Left lung (tissue), 10 donors: ENCODE measurements around the gene PPID. TPM values are rescaled to one million over a fixed set of nuclear protein-coding genes. Genes with fewer than 3 reads are reported as not detected.

Source experiments
- ATAC-seq: fragments of 200-7000 bp; cut with Tn5 transposase; one replicate; pipeline ENCODE4 v1.9.1; 2020; ENCODE audit warnings: moderate library complexity
- DNase-seq, 4 donors: peaks; one replicate each; pipeline ENCODE4 v3.0.0-alpha.2; 2013 to 2020
- H3K27ac ChIP-seq, 2 donors: fragments of 200-600 bp; sonication (generic) in 1 of 2; one replicate each; pipeline versions ENCODE4 v1.5.0 to v1.8.0; 2020 to 2021
- H3K27me3 ChIP-seq, 2 donors: fragments of 200-600 bp; sonication (generic) in 1 of 2; one replicate each; pipeline versions ENCODE4 v1.5.0 to v1.8.0; 2020 to 2021
- H3K36me3 ChIP-seq, 2 donors: fragments of 200-600 bp; sonication (generic) in 1 of 2; one replicate each; pipeline versions ENCODE4 v1.5.0 to v1.8.0; 2020 to 2021
- H3K4me1 ChIP-seq, 2 donors: fragments of 200-600 bp; one replicate each; pipeline ENCODE4 v1.8.0; 2021
- H3K4me3 ChIP-seq, 2 donors: fragments of 200-600 bp; sonication (generic) in 1 of 2; one replicate each; pipeline versions ENCODE4 v1.5.0 to v1.8.0; 2020 to 2021; ENCODE audit warnings: mild to moderate bottlenecking in 1 of 2
- H3K9me3 ChIP-seq, 2 donors: fragments of 200-600 bp; sonication (generic) in 1 of 2; one replicate each; pipeline versions ENCODE4 v1.5.0 to v1.8.0; 2020 to 2021
- intact Hi-C, 2 donors: fragments of 100-400 bp; cut with DNase I; formaldehyde crosslinking; loops; one replicate each; pipeline versions ENCODE4 v1.11.2 to v1.14.2; 2022
- polyA plus RNA-seq, 6 donors: library from polyadenylated mRNA; unstranded; fragments of 120-200 nt; gene quantifications; one replicate each; pipeline ENCODE4 v1.2.1, GENCODE V29; 2013; ENCODE audit not compliant: insufficient read length in 6 of 6
- total RNA-seq, 2 donors: library from RNA; stranded (reverse); fragmentation: NEBNext Ultra II Directional; extraction: Animal tissue kit (Norgen Biotek cat#: 25700); gene quantifications; one replicate each; pipeline ENCODE4 v1.2.1, GENCODE V29; 2021
- TF ChIP-seq, protein P1 (sequence below), 2 donors: fragments of 200-600 bp; sonication (generic) in 1 of 2; IDR thresholded peaks; one replicate each; pipeline versions ENCODE4 v1.5.0 to v1.8.0; 2021; ENCODE audit warnings: antibody characterized with exemption in 2 of 2
- donor health status: DM: no; HTN: yes; CAD: no.
- donor health status: DM: no; HTN: no; CAD: no.

PPID gene
- total and polyA plus RNA-seq, 8 donors = 24.2 to 63.0 (median 53.0) TPM

DNA sequence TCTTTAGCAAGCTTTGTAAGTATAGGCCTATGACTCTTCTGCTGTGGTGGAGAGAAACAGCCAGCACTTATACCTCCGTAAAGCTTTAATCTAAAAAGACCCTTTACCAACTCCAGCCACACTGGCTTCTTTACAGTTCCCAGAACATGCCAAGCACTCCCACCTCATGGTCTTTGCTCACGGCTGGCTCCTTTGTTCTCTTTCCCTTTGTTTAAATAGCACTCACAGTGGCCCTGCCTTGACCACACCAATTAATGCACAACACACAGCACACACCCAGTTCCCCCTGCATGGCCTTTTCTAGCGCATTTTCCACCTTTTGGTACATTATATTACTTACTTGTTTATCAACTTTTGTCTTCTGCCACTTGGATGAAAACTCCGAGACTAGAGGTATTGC is 18.9 kb downstream of the PPID start:
- Histone ChIP-seq H3K36me3 (peaks cover 0 to 58% of the 10 kb centered on the region in 2 donors), H3K27me3 (no peaks in the 10 kb centered on the region), H3K27ac (no peak overlapping the region), H3K9me3 (no peaks in the 10 kb centered on the region), H3K4me3 (no peak overlapping the region), H3K4me1 (no peaks in the 10 kb centered on the region)
- intact Hi-C loops = no loop called here
- TF ChIP-seq, protein P1, sequence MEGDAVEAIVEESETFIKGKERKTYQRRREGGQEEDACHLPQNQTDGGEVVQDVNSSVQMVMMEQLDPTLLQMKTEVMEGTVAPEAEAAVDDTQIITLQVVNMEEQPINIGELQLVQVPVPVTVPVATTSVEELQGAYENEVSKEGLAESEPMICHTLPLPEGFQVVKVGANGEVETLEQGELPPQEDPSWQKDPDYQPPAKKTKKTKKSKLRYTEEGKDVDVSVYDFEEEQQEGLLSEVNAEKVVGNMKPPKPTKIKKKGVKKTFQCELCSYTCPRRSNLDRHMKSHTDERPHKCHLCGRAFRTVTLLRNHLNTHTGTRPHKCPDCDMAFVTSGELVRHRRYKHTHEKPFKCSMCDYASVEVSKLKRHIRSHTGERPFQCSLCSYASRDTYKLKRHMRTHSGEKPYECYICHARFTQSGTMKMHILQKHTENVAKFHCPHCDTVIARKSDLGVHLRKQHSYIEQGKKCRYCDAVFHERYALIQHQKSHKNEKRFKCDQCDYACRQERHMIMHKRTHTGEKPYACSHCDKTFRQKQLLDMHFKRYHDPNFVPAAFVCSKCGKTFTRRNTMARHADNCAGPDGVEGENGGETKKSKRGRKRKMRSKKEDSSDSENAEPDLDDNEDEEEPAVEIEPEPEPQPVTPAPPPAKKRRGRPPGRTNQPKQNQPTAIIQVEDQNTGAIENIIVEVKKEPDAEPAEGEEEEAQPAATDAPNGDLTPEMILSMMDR (IDR thresholded peaks at IDR 0.05) = no peak
- ATAC-seq (no peak), DNase-seq (no peak)

DNA sequence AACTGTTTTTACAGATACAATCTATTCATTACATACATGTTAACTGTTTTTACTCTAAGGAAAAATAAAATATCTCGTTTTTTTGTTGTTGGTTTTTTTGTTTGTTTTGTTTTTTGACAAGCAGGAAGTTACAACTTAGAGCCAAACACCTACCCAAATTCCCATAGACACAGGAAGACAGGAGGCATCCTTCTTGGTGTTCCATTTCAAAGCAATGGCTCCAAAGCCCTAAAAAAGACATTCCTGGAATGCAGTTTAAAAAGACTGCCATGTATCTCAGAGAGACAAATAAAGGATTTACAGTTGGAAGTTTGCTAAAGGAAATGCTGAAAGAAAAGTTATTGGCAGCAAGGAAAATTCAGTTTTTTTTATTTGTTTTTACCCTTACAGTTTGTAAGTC is 34.4 kb downstream of the PPID start:
- ATAC-seq (no peak), DNase-seq (no peak)
- Histone ChIP-seq H3K36me3 (peaks cover 0 to 59% of the 10 kb centered on the region in 2 donors), H3K4me3 (no peak overlapping the region), H3K4me1 (no peaks in the 10 kb centered on the region), H3K9me3 (no peaks in the 10 kb centered on the region), H3K27me3 (no peaks in the 10 kb centered on the region), H3K27ac (no peak overlapping the region)
- TF ChIP-seq, protein P1 (IDR thresholded peaks at IDR 0.05) = no peak
- intact Hi-C loops = no loop called here

DNA sequence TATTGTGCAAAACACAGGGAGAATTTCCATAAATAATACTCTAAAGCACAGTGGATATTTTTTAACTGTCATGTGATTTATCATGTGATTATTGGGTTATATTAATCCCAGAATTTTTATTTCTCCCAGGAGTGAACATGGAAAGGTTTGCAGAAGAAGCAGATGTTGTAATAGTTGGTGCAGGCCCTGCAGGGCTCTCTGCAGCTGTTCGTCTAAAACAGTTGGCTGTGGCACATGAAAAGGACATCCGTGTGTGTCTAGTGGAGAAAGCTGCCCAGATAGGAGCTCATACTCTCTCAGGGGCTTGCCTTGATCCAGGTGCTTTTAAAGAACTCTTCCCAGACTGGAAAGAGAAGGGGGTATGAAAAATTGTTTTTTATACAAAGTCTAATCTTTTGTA is 41.1 kb downstream of the PPID start:
- no peaks in the 10 kb centered on the region for H3K27me3 ChIP-seq
- no peak for DNase-seq
- H3K4me3 ChIP-seq = no peak overlapping the region
- no peaks in the 10 kb centered on the region for H3K9me3 ChIP-seq
- TF ChIP-seq, protein P1 (IDR thresholded peaks at IDR 0.05) = no peak
- intact Hi-C loops = no loop called here
- H3K4me1 ChIP-seq = no peaks in the 10 kb centered on the region
- H3K36me3 ChIP-seq = peaks cover 0 to 48% of the 10 kb centered on the region in 2 donors
- ATAC-seq = no peak
- no peak overlapping the region for H3K27ac ChIP-seq

DNA sequence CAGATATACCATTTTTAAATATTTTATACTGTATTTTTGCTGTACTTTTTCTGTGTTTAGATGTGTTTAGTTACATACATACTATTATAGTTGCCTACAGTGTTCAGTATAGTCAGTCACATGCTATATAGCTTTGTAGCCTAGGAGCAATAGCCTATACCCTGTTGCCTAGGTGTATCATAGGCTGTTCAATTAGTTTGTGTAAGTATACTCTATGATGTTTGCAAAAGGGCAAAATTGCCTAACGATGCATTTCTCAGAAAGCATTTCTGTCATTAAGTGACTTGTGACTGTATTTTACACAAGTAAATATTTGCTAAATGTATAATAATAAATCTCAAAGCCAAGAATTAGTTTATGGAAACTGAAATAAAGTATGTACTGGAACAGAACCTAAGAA is 41.6 kb downstream of the PPID start:
- DNase-seq (no peak), ATAC-seq (no peak)
- no peak overlapping the region for H3K27ac ChIP-seq
- no peaks in the 10 kb centered on the region for H3K4me1 ChIP-seq
- H3K27me3 ChIP-seq = no peaks in the 10 kb centered on the region
- no peak overlapping the region for H3K4me3 ChIP-seq
- H3K36me3 ChIP-seq = peaks cover 0 to 45% of the 10 kb centered on the region in 2 donors
- TF ChIP-seq, protein P1 (IDR thresholded peaks at IDR 0.05) = no peak
- H3K9me3 ChIP-seq = no peaks in the 10 kb centered on the region
- intact Hi-C loops = no loop called here

DNA sequence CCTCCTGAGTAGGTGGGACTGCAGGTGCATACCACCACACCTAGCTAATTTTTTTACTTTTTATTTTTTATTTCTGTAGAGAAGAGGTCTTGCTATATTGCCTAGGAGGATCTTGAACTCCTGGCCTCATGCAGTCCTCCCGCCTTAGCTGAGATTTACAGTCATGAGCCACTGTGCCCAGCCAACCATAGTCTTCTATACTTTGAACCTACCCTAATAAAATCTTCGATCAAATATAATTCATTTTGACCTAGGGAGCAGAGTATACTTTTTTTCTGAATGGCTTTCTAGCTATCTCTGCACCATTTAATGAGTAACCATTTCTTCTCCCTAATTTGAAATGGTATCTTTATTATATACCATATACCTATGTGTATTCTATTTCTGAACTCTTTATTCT is 44.4 kb downstream of the PPID start:
- peaks cover 0 to 20% of the 10 kb centered on the region in 2 donors for H3K36me3 ChIP-seq
- H3K27ac ChIP-seq = no peak overlapping the region
- intact Hi-C loops = no loop called here
- no peak for DNase-seq
- H3K4me1 ChIP-seq = peaks cover 0 to 8% of the 10 kb centered on the region in 2 donors
- H3K4me3 ChIP-seq = no peak overlapping the region
- no peaks in the 10 kb centered on the region for H3K27me3 ChIP-seq
- no peaks in the 10 kb centered on the region for H3K9me3 ChIP-seq
- TF ChIP-seq, protein P1 (IDR thresholded peaks at IDR 0.05) = no peak
- no peak for ATAC-seq
